ENCODE measurements around the gene IDUA. TPM values are rescaled to one million over a fixed set of nuclear protein-coding genes. Genes with fewer than 3 reads are reported as not detected.

Gene IDUA
- total RNA-seq, 4 donors from 2014 or later: 10.4 to 23.1 (median 11.5) TPM

DNA sequence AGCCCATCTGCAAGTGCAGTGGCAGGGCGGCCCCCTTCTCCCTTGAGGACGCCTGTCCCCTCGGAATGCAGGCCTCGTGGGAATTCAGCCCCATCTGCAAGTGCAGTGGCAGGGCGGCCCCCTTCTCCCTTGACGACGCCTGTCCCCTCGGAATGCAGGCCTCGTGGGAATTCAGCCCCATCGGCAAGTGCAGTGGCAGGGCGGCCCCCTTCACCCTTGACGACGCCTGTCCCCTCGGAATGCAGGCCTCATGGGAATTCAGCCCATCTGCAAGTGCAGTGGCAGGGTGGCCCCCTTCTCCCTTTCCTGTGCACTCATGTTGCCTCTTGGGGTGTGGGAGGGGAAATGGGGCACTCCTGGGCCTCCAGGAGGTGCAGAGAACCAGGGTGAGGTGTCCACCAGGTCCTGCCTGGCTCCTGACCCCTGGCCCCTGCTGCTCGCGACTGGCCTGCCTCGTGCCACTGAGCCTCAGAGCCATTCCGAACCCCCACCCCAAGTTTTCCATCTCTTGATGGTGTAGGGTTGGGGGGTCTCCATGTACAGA lies 13.1 kb downstream of the IDUA start:
- H3K36me3 ChIP-seq: no peaks in the 10 kb centered on the region
- peaks cover 16 to 43% (median 37%) of the 10 kb centered on the region in 4 donors for H3K4me1 ChIP-seq
- no peaks in the 10 kb centered on the region for H3K9me3 ChIP-seq
- no peak overlapping the region for H3K27ac ChIP-seq (replicated peaks in 1 of 4)
- intact Hi-C loops (cut with DNase I): no loop called here
- H3K27me3 ChIP-seq: peaks cover 13 to 91% (median 57%) of the 10 kb centered on the region in 4 donors
- no peak overlapping the region for H3K4me3 ChIP-seq
- TF ChIP-seq POLR2A (IDR thresholded peaks at IDR 0.05; ENCODE audit: low read depth) (no peak), EP300 (IDR thresholded peaks at IDR 0.05) (no peak), POLR2AphosphoS5 (IDR thresholded peaks at IDR 0.05) (no peak), CTCF (IDR thresholded peaks at IDR 0.05) (no peak)
- WGBS: 79% methylated on average over 5 of the region's 18 CpGs
- DNase-seq (ENCODE audit: extremely low spot score): no peak

GRCh38 chr4:1000686-1001260 lies 13.9 kb downstream of the IDUA start:
- Histone ChIP-seq H3K36me3 (no peaks in the 10 kb centered on the region), H3K4me1 (peaks cover 18 to 43% (median 37%) of the 10 kb centered on the region in 4 donors), H3K4me3 (no peak overlapping the region), H3K27me3 (peaks cover 13 to 99% (median 64%) of the 10 kb centered on the region in 4 donors), H3K9me3 (no peaks in the 10 kb centered on the region), H3K27ac (replicated peaks in 1 of 4) (no peak overlapping the region)
- WGBS: no CpG with 5 or more reads among the region's 15 CpGs
- DNase-seq (ENCODE audit: extremely low spot score): no peak
- intact Hi-C loops (cut with DNase I): no loop called here
- TF ChIP-seq POLR2A (IDR thresholded peaks at IDR 0.05; ENCODE audit: low read depth): no peak
- TF ChIP-seq POLR2AphosphoS5 (IDR thresholded peaks at IDR 0.05): no peak
- no peak for TF ChIP-seq CTCF (IDR thresholded peaks at IDR 0.05)
- TF ChIP-seq EP300 (IDR thresholded peaks at IDR 0.05): no peak

DNA sequence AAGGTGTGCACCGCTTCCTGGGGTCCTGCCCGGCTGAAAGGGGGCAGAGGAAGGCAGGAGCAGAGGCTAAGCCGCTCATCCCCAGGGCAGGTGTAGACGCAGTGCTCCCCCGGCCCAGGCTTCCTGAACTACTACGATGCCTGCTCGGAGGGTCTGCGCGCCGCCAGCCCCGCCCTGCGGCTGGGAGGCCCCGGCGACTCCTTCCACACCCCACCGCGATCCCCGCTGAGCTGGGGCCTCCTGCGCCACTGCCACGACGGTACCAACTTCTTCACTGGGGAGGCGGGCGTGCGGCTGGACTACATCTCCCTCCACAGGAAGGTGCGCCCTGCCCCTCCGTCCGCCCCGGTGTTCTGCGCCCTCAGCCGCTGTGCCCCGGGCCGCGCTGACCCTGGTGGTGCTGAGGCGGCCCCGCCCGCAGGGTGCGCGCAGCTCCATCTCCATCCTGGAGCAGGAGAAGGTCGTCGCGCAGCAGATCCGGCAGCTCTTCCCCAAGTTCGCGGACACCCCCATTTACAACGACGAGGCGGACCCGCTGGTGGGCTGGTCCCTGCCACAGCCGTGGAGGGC lies 14.8 kb downstream of the IDUA start:
- peaks cover 18 to 42% (median 36%) of the 10 kb centered on the region in 4 donors for H3K4me1 ChIP-seq
- H3K27ac ChIP-seq (replicated peaks in 1 of 4): no peak overlapping the region
- peak overlapping the region in 1 of 4 donors; percentile 22 for H3K4me3 ChIP-seq
- no peaks in the 10 kb centered on the region for H3K9me3 ChIP-seq
- DNase-seq (ENCODE audit: extremely low spot score): no peak
- 20% methylated on average over 25 of the region's 48 CpGs for WGBS
- intact Hi-C loops (cut with DNase I): no loop called here
- TF ChIP-seq POLR2A (IDR thresholded peaks at IDR 0.05; ENCODE audit: low read depth) (no peak), POLR2AphosphoS5 (IDR thresholded peaks at IDR 0.05) (peak in 1 of 2 donors; percentile 4)
- no peaks in the 10 kb centered on the region for H3K36me3 ChIP-seq
- peaks cover 13 to 100% (median 65%) of the 10 kb centered on the region in 4 donors for H3K27me3 ChIP-seq

DNA sequence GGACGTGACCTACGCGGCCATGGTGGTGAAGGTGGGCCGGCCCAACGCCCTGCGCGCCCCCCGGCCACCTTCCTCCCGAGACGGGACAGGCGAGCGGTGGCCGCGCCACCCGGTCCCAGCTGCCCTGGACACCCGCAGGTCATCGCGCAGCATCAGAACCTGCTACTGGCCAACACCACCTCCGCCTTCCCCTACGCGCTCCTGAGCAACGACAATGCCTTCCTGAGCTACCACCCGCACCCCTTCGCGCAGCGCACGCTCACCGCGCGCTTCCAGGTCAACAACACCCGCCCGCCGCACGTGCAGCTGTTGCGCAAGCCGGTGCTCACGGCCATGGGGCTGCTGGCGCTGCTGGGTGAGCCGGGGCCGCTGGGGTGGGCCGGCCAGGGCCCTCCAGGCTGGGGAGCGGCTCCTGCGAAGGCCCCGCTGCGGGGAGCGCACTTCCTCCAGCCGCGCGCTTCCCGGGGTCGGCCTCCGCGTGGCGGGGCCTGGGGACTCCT lies 15.3 kb downstream of the IDUA start:
- Histone ChIP-seq H3K9me3 (no peaks in the 10 kb centered on the region), H3K27me3 (peaks cover 13 to 100% (median 62%) of the 10 kb centered on the region in 4 donors), H3K27ac (replicated peaks in 1 of 4) (no peak overlapping the region), H3K36me3 (no peaks in the 10 kb centered on the region), H3K4me1 (peaks cover 18 to 36% (median 31%) of the 10 kb centered on the region in 4 donors), H3K4me3 (peak overlapping the region; percentile 7 to 34 (median 20))
- intact Hi-C loops (cut with DNase I): no loop called here
- TF ChIP-seq POLR2AphosphoS5 (IDR thresholded peaks at IDR 0.05) (peak in 1 of 2 donors; percentile 47), CTCF (IDR thresholded peaks at IDR 0.05) (no peak)
- no peak for DNase-seq (ENCODE audit: extremely low spot score)
- no CpG with 5 or more reads among the region's 54 CpGs for WGBS

DNA sequence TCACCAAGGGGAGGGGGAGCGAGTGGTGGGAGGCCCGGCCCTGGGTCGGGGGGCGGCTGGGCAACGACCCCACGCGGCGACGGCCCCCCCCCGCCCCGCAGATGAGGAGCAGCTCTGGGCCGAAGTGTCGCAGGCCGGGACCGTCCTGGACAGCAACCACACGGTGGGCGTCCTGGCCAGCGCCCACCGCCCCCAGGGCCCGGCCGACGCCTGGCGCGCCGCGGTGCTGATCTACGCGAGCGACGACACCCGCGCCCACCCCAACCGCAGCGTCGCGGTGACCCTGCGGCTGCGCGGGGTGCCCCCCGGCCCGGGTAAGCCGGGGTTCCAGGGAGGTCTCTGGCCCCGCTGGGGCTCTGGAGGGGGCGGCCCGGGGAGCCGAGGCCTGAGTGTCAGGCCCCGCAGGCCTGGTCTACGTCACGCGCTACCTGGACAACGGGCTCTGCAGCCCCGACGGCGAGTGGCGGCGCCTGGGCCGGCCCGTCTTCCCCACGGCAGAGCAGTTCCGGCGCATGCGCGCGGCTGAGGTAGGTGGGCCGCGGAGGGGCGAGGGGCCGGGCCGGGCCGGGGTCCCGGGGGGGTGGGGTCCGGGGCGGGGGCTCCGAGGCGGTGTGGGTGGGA lies 15.9 kb downstream of the IDUA start:
- WGBS: 4% methylated on average over 25 of the region's 75 CpGs
- intact Hi-C loops (cut with DNase I): no loop called here
- Histone ChIP-seq H3K27me3 (peaks cover 13 to 98% (median 59%) of the 10 kb centered on the region in 4 donors), H3K9me3 (no peaks in the 10 kb centered on the region), H3K4me1 (peaks cover 14 to 31% (median 26%) of the 10 kb centered on the region in 4 donors), H3K36me3 (no peaks in the 10 kb centered on the region), H3K27ac (replicated peaks in 1 of 4) (no peak overlapping the region), H3K4me3 (peak overlapping the region; percentile 7 to 34 (median 20))
- DNase-seq (ENCODE audit: extremely low spot score): no peak
- TF ChIP-seq POLR2A (IDR thresholded peaks at IDR 0.05; ENCODE audit: low read depth) (no peak), EP300 (IDR thresholded peaks at IDR 0.05) (no peak), CTCF (IDR thresholded peaks at IDR 0.05) (no peak), POLR2AphosphoS5 (IDR thresholded peaks at IDR 0.05) (no peak)
